Measurements from ENCODE around the gene ADAMTS2.

The ADAMTS2 gene

GRCh38 chr5:179336126-179336870, 9.0 kb downstream of the ADAMTS2 start:
- H2AFZ ChIP-seq (ENCODE audit: insufficient read depth, low read length, poor library complexity), result no peak overlapping the region
- no peak for DNase-seq
- H3K36me3 ChIP-seq (ENCODE audit: control insufficient read depth in 1 of 2, insufficient read depth in 2 of 2, low read length in 2 of 2), result peaks cover 3 to 4% of the 10 kb centered on the region in 2 experiments
- H4K12ac ChIP-seq (ENCODE audit: low read depth, low read length), result no peak overlapping the region
- H3K9me3 ChIP-seq (ENCODE audit: insufficient read depth, low read depth, low read length), result peaks cover 10% of the 10 kb centered on the region
- H2AK5ac ChIP-seq (ENCODE audit: low read length), result no peak overlapping the region
- H2BK5ac ChIP-seq (ENCODE audit: low read depth, low read length, poor library complexity), result no peak overlapping the region
- H3K9ac ChIP-seq (ENCODE audit: low read length), result no peak overlapping the region
- H3K23ac ChIP-seq (ENCODE audit: low read length), result no peak overlapping the region
- H4K91ac ChIP-seq (ENCODE audit: low read depth, low read length), result no peak overlapping the region
- no peak overlapping the region for H3K4me2 ChIP-seq (ENCODE audit: low read length)
- H4K8ac ChIP-seq (ENCODE audit: low read depth, low read length), result no peak overlapping the region
- H3K18ac ChIP-seq (ENCODE audit: low read length), result no peak overlapping the region
- H3K4me3 ChIP-seq (ENCODE audit: low read depth, low read length), result no peak overlapping the region
- peaks cover 4% of the 10 kb centered on the region for H3K79me1 ChIP-seq (ENCODE audit: low read length)
- WGBS (ENCODE audit: extremely low coverage, insufficient coverage, insufficient read length), result no CpG with 5 or more reads among the region's 36 CpGs
- H3K27ac ChIP-seq (ENCODE audit: low read depth, low read length), result no peak overlapping the region
- H2BK120ac ChIP-seq (ENCODE audit: insufficient read depth, low read length, poor library complexity), result no peak overlapping the region
- no peak overlapping the region for H3K4ac ChIP-seq (ENCODE audit: low read depth, low read length)
- H3K79me2 ChIP-seq (ENCODE audit: control insufficient read depth, insufficient read depth, low read length, poor library complexity), result no peaks in the 10 kb centered on the region
- no peaks in the 10 kb centered on the region for H3K27me3 ChIP-seq (ENCODE audit: insufficient read depth, low read length)
- H3K4me1 ChIP-seq (ENCODE audit: control insufficient read depth in 1 of 2, insufficient read depth in 2 of 2, low read length in 2 of 2), result peaks cover 17 to 34% of the 10 kb centered on the region in 2 experiments
- H2BK12ac ChIP-seq (ENCODE audit: low read length), result no peak overlapping the region
- H3K14ac ChIP-seq (ENCODE audit: low read length), result no peak overlapping the region

DNA sequence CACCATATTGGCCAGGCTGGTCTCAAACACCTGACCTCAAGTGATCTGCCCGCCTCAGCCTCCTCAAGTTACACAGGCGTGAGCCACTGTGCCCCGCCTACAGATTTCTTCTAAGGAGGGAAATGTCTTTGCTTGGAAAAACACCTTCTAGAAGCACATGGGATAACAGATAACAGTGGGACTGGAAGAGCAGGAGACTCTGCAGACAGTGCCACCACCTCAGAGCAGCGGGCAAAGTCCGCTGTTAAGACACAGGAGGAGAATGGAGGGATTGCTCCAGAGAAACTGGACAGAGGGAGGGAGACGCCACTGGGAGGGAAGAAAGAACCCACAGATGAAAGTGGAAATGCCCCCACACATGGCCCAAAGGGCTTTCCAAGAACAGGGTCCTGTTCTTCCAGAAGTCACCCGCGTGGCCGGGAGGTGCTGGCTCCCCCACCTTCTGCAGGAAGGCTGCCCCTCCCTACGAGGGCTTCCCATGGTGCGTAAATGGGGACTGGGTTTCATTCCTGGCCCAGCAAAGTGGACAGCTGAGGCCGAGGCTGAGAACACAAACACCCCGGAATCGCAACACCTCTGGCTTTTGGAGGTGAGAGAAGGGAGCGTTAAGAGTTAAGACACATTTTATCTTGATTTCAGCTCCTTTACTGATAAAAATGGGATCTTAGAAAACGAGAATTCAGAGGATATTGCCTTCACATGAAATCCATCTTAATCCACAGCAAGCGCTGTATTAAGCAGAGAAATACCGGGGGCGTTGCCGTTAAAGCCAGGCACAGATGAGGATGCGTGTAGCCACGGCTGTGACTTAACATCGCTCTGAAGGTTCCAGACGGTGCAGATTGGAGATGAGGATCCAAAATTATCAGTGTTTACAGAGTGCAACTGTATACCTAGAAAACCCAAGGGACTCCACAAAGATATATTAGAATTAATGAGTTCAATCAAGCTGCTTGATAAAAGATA, 11.2 kb downstream of the ADAMTS2 start:
- Histone ChIP-seq H4K91ac (ENCODE audit: low read depth, low read length) (no peak overlapping the region), H3K23ac (ENCODE audit: low read length) (no peak overlapping the region), H2BK120ac (ENCODE audit: insufficient read depth, low read length, poor library complexity) (no peak overlapping the region), H3K79me1 (ENCODE audit: low read length) (peaks cover 13% of the 10 kb centered on the region), H3K36me3 (ENCODE audit: control insufficient read depth in 1 of 2, insufficient read depth in 2 of 2, low read length in 2 of 2) (peaks cover 1 to 4% of the 10 kb centered on the region in 2 experiments), H2AK5ac (ENCODE audit: low read length) (no peak overlapping the region), H3K27ac (ENCODE audit: low read depth, low read length) (no peak overlapping the region), H2AFZ (ENCODE audit: insufficient read depth, low read length, poor library complexity) (no peak overlapping the region), H3K14ac (ENCODE audit: low read length) (no peak overlapping the region), H3K4me1 (ENCODE audit: control insufficient read depth in 1 of 2, insufficient read depth in 2 of 2, low read length in 2 of 2) (peaks cover 26 to 44% of the 10 kb centered on the region in 2 experiments), H3K18ac (ENCODE audit: low read length) (no peak overlapping the region), H3K79me2 (ENCODE audit: control insufficient read depth, insufficient read depth, low read length, poor library complexity) (no peaks in the 10 kb centered on the region), H3K4me3 (ENCODE audit: low read depth, low read length) (no peak overlapping the region), H2BK5ac (ENCODE audit: low read depth, low read length, poor library complexity) (no peak overlapping the region), H3K9ac (ENCODE audit: low read length) (no peak overlapping the region), H4K8ac (ENCODE audit: low read depth, low read length) (no peak overlapping the region), H3K27me3 (ENCODE audit: insufficient read depth, low read length) (no peaks in the 10 kb centered on the region), H4K12ac (ENCODE audit: low read depth, low read length) (no peak overlapping the region), H3K4me2 (ENCODE audit: low read length) (no peak overlapping the region), H2BK12ac (ENCODE audit: low read length) (no peak overlapping the region), H3K9me3 (ENCODE audit: insufficient read depth, low read depth, low read length) (peaks cover 10% of the 10 kb centered on the region), H3K4ac (ENCODE audit: low read depth, low read length) (no peak overlapping the region)
- WGBS (ENCODE audit: extremely low coverage, insufficient coverage, insufficient read length), result no CpG with 5 or more reads among the region's 24 CpGs
- no peak for DNase-seq

GRCh38 chr5:179332741-179333290, 12.4 kb downstream of the ADAMTS2 start:
- Histone ChIP-seq H2BK12ac (ENCODE audit: low read length) (peak overlapping the region; percentile 52), H3K4me3 (ENCODE audit: low read depth, low read length) (no peak overlapping the region), H2AK5ac (ENCODE audit: low read length) (peak overlapping the region; percentile 57), H4K8ac (ENCODE audit: low read depth, low read length) (no peak overlapping the region), H2BK120ac (ENCODE audit: insufficient read depth, low read length, poor library complexity) (no peak overlapping the region), H4K12ac (ENCODE audit: low read depth, low read length) (no peak overlapping the region), H3K36me3 (ENCODE audit: control insufficient read depth in 1 of 2, insufficient read depth in 2 of 2, low read length in 2 of 2) (peaks cover 1 to 4% of the 10 kb centered on the region in 2 experiments), H3K18ac (ENCODE audit: low read length) (peak overlapping the region; percentile 45), H3K27ac (ENCODE audit: low read depth, low read length) (no peak overlapping the region), H3K4me2 (ENCODE audit: low read length) (no peak overlapping the region), H3K14ac (ENCODE audit: low read length) (no peak overlapping the region), H3K9me3 (ENCODE audit: insufficient read depth, low read depth, low read length) (peaks cover 10% of the 10 kb centered on the region), H4K91ac (ENCODE audit: low read depth, low read length) (no peak overlapping the region), H3K79me1 (ENCODE audit: low read length) (peaks cover 13% of the 10 kb centered on the region), H3K4ac (ENCODE audit: low read depth, low read length) (no peak overlapping the region), H2AFZ (ENCODE audit: insufficient read depth, low read length, poor library complexity) (no peak overlapping the region), H3K4me1 (ENCODE audit: control insufficient read depth in 1 of 2, insufficient read depth in 2 of 2, low read length in 2 of 2) (peaks cover 21 to 33% of the 10 kb centered on the region in 2 experiments), H3K23ac (ENCODE audit: low read length) (no peak overlapping the region), H3K79me2 (ENCODE audit: control insufficient read depth, insufficient read depth, low read length, poor library complexity) (no peaks in the 10 kb centered on the region), H2BK5ac (ENCODE audit: low read depth, low read length, poor library complexity) (no peak overlapping the region), H3K9ac (ENCODE audit: low read length) (no peak overlapping the region), H3K27me3 (ENCODE audit: insufficient read depth, low read length) (no peaks in the 10 kb centered on the region)
- DNase-seq, result no peak
- no CpG with 5 or more reads among the region's 13 CpGs for WGBS (ENCODE audit: extremely low coverage, insufficient coverage, insufficient read length)

- H3K4me1 ChIP-seq (ENCODE audit: control insufficient read depth in 1 of 2, insufficient read depth in 2 of 2, low read length in 2 of 2), result peaks cover 22 to 29% of the 10 kb centered on the region in 2 experiments
- no peak overlapping the region for H3K14ac ChIP-seq (ENCODE audit: low read length)
- H3K27me3 ChIP-seq (ENCODE audit: insufficient read depth, low read length), result no peaks in the 10 kb centered on the region
- H3K4me3 ChIP-seq (ENCODE audit: low read depth, low read length), result no peak overlapping the region
- H3K36me3 ChIP-seq (ENCODE audit: control insufficient read depth in 1 of 2, insufficient read depth in 2 of 2, low read length in 2 of 2), result peaks cover 1 to 4% of the 10 kb centered on the region in 2 experiments
- no peak overlapping the region for H2AK5ac ChIP-seq (ENCODE audit: low read length)
- H4K8ac ChIP-seq (ENCODE audit: low read depth, low read length), result no peak overlapping the region
- H3K9ac ChIP-seq (ENCODE audit: low read length), result no peak overlapping the region
- peak overlapping the region; percentile 2 for H3K27ac ChIP-seq (ENCODE audit: low read depth, low read length)
- peaks cover 13% of the 10 kb centered on the region for H3K79me1 ChIP-seq (ENCODE audit: low read length)
- WGBS (ENCODE audit: extremely low coverage, insufficient coverage, insufficient read length), result no CpG with 5 or more reads among the region's 8 CpGs
- no peak overlapping the region for H2AFZ ChIP-seq (ENCODE audit: insufficient read depth, low read length, poor library complexity)
- H3K4ac ChIP-seq (ENCODE audit: low read depth, low read length), result no peak overlapping the region
- no peak overlapping the region for H3K18ac ChIP-seq (ENCODE audit: low read length)
- peak overlapping the region; percentile 35 for H3K4me2 ChIP-seq (ENCODE audit: low read length)
- no peak overlapping the region for H4K12ac ChIP-seq (ENCODE audit: low read depth, low read length)
- no peak overlapping the region for H2BK5ac ChIP-seq (ENCODE audit: low read depth, low read length, poor library complexity)
- H2BK120ac ChIP-seq (ENCODE audit: insufficient read depth, low read length, poor library complexity), result no peak overlapping the region
- H3K9me3 ChIP-seq (ENCODE audit: insufficient read depth, low read depth, low read length), result peaks cover 4% of the 10 kb centered on the region
- no peaks in the 10 kb centered on the region for H3K79me2 ChIP-seq (ENCODE audit: control insufficient read depth, insufficient read depth, low read length, poor library complexity)
- H4K91ac ChIP-seq (ENCODE audit: low read depth, low read length), result peak overlapping the region; percentile 55
- no peak overlapping the region for H3K23ac ChIP-seq (ENCODE audit: low read length)
- H2BK12ac ChIP-seq (ENCODE audit: low read length), result no peak overlapping the region
- no peak for DNase-seq
These were observed 13.5 kb downstream of the ADAMTS2 start for GRCh38 chr5:179331591-179332375.
